HG03378 (cell line): ENCODE results near the gene LMO2.
A peak's percentile ranks its signal among the peaks of the same experiment; 100 is the strongest.
"Not testable (repeated sequence)": the region's sequence is repeated elsewhere in the genome, so short reads cannot be mapped to it uniquely, and the experiment has no call there.

Experiments
- ATAC-seq: cut with Tn5 transposase; IDR thresholded peaks from one replicate; pipeline ENCODE4 v1.9.1; 2021; ENCODE audit warnings: mild to moderate bottlenecking, moderate library complexity; ENCODE audit not compliant: unreplicated experiment

Gene LMO2

GRCh38 chr11:33891714-33892327 is at the start of gene LMO2:
Gene LMO2 (minus strand): TSS chr11:33892076. CDS start chr11:33869716, 22,360 bp downstream.
- ATAC-seq = no peak

GRCh38 chr11:33940538-33940815 is 48.6 kb upstream of the LMO2 start:
- ATAC-seq = no peak

GRCh38 chr11:33936725-33937604 is 45.1 kb upstream of the LMO2 start:
- no peak for ATAC-seq

- no peak for ATAC-seq
Observed at GRCh38 chr11:33935461-33936456, 43.9 kb upstream of the LMO2 start.

- no peak for ATAC-seq
Observed at GRCh38 chr11:33935005-33935404, 43.1 kb upstream of the LMO2 start.

- no peak for ATAC-seq
Observed at GRCh38 chr11:33934450-33934849, 42.6 kb upstream of the LMO2 start.

GRCh38 chr11:33933602-33934001 is 41.7 kb upstream of the LMO2 start:
- ATAC-seq = no peak

- no peak for ATAC-seq
Observed at GRCh38 chr11:33932721-33933120, 40.8 kb upstream of the LMO2 start.

- ATAC-seq = not testable (repeated sequence)
Observed at GRCh38 chr11:33931739-33932366, 40.0 kb upstream of the LMO2 start.

- no peak for ATAC-seq
Observed at GRCh38 chr11:33931067-33931466, 39.2 kb upstream of the LMO2 start.

- ATAC-seq = no peak
Observed at GRCh38 chr11:33930317-33931021, 38.6 kb upstream of the LMO2 start.

- no peak for ATAC-seq
Observed at GRCh38 chr11:33928564-33928963, 36.7 kb upstream of the LMO2 start.

- ATAC-seq = no peak
Observed at GRCh38 chr11:33926671-33927552, 35.0 kb upstream of the LMO2 start.

- no peak for ATAC-seq
Observed at GRCh38 chr11:33924341-33924740, 32.5 kb upstream of the LMO2 start.

- ATAC-seq = no peak
Observed at GRCh38 chr11:33923626-33924025, 31.8 kb upstream of the LMO2 start.

- peak; percentile 96 for ATAC-seq
Observed at GRCh38 chr11:33920838-33921613, 29.1 kb upstream of the LMO2 start.

GRCh38 chr11:33919645-33920044 is 27.8 kb upstream of the LMO2 start:
- no peak for ATAC-seq

- ATAC-seq = not testable (repeated sequence)
Observed at GRCh38 chr11:33917402-33917801, 25.5 kb upstream of the LMO2 start.
